GM23338 (cell line): Measurements from ENCODE around the gene PITHD1. TPM values are rescaled to one million over a fixed set of nuclear protein-coding genes. Genes with fewer than 3 reads are reported as not detected.
A peak's percentile ranks its signal among the peaks of the same experiment; 100 is the strongest.
"Not testable (repeated sequence)": the region's sequence is repeated elsewhere in the genome, so short reads cannot be mapped to it uniquely, and the experiment has no call there.

Source experiments
- ATAC-seq: fragments of 200-7000 bp; cut with Tn5 transposase; 3 replicates; pipeline ENCODE4 v1.9.1; 2020
- DNase-seq: peaks from one replicate; pipeline ENCODE4 v3.0.0-alpha.2; 2015; ENCODE audit warnings: low spot score
- H2AFZ ChIP-seq: fragments of 200-600 bp; sonication (generic); 2 replicates; pipeline ENCODE4 v1.8.0; 2016; ENCODE audit warnings: antibody characterized with exemption, mild to moderate bottlenecking, moderate library complexity
- H3F3A ChIP-seq: fragments of 200-600 bp; sonication (generic); replicated peaks from 2 replicates; pipeline ENCODE4 v1.8.0; 2017; ENCODE audit warnings: antibody characterized with exemption, mixed run types, low read depth
- H3K27ac ChIP-seq: fragments of 200-600 bp; sonication (generic); 2 replicates; pipeline ENCODE4 v1.6.1; 2016; ENCODE audit warnings: low read depth
- H3K27me3 ChIP-seq: fragments of 200-600 bp; sonication (generic); 2 replicates; pipeline ENCODE4 v1.8.0; 2016; ENCODE audit warnings: mild to moderate bottlenecking, mixed run types, moderate library complexity; ENCODE audit not compliant: insufficient read depth
- H3K36me3 ChIP-seq: fragments of 200-600 bp; sonication (generic); 2 replicates; pipeline ENCODE4 v1.8.0; 2016; ENCODE audit warnings: mild to moderate bottlenecking; ENCODE audit not compliant: insufficient read depth
- H3K4me1 ChIP-seq: fragments of 200-600 bp; sonication (generic); 2 replicates; pipeline ENCODE4 v1.8.0; 2016; ENCODE audit warnings: mild to moderate bottlenecking, moderate library complexity; ENCODE audit not compliant: insufficient read depth
- H3K4me2 ChIP-seq: fragments of 200-600 bp; sonication (generic); 2 replicates; pipeline ENCODE4 v1.7.1; 2017; ENCODE audit warnings: mixed run types
- H3K4me3 ChIP-seq: fragments of 200-600 bp; sonication (generic); 2 replicates; pipeline ENCODE4 v1.6.1; 2016; ENCODE audit warnings: mixed run types
- H3K79me2 ChIP-seq: fragments of 200-600 bp; sonication (generic); replicated peaks from 2 replicates; pipeline ENCODE4 v1.8.0; 2017; ENCODE audit warnings: mild to moderate bottlenecking; ENCODE audit not compliant: insufficient read depth
- H3K9me2 ChIP-seq: fragments of 200-600 bp; sonication (generic); 2 replicates; pipeline ENCODE4 v1.8.0; 2017; ENCODE audit not compliant: insufficient read depth
- H4K20me1 ChIP-seq: fragments of 200-600 bp; sonication (generic); replicated peaks from 2 replicates; pipeline ENCODE4 v1.8.0; 2017; ENCODE audit warnings: mild to moderate bottlenecking; ENCODE audit not compliant: insufficient read depth
- H3K27ac Mint-ChIP-seq: 2 replicates; pipeline ENCODE4 v1.8.0; 2020; ENCODE audit warnings: inconsistent platforms, mild to moderate bottlenecking, moderate library complexity, mixed read lengths
- H3K27me3 Mint-ChIP-seq: 3 replicates; pipeline ENCODE4 v1.8.0; 2022; ENCODE audit warnings: low read depth, mild to moderate bottlenecking, moderate library complexity, mixed read lengths, inconsistent platforms; ENCODE audit not compliant: insufficient read depth, poor library complexity
- H3K36me3 Mint-ChIP-seq: 3 replicates; pipeline ENCODE4 v1.8.0; 2021; ENCODE audit warnings: low read depth, mild to moderate bottlenecking, inconsistent platforms, moderate library complexity, mixed read lengths
- H3K4me1 Mint-ChIP-seq: 3 replicates; pipeline ENCODE4 v1.8.0; 2020; ENCODE audit warnings: mild to moderate bottlenecking, inconsistent platforms, mixed read lengths
- H3K4me3 Mint-ChIP-seq: 3 replicates; pipeline ENCODE4 v1.8.0; 2021; ENCODE audit warnings: moderate library complexity, mild to moderate bottlenecking, inconsistent platforms, mixed read lengths
- H3K9me3 Mint-ChIP-seq: 3 replicates; pipeline ENCODE4 v1.8.0; 2020; ENCODE audit warnings: moderate library complexity, mild to moderate bottlenecking, inconsistent platforms, mixed read lengths
- polyA plus RNA-seq: library from polyadenylated mRNA; unstranded; fragments of >200 nt; fragmentation: Nextera tagmentation; extraction: Ambion mirVana; gene quantifications from 2 replicates; pipeline ENCODE4 v1.2.1, GENCODE V29; 2016
- total RNA-seq: library from RNA; depleted of rRNA; stranded (reverse); fragments of >200 nt; shearing (Covaris generic); gene quantifications from 2 replicates; pipeline ENCODE4 v1.2.3, GENCODE V29; 2014
- TF ChIP-seq, protein P1 (sequence below): IDR thresholded peaks from one replicate; pipeline ENCODE4 v1.6.1; 2018; ENCODE audit warnings: antibody characterized with exemption; ENCODE audit not compliant: unreplicated experiment

The PITHD1 gene
- total and polyA plus RNA-seq, 2 experiments from 2014 or later: 52.9 to 99.0 TPM

- H3K27me3 Mint-ChIP-seq: peaks cover 14% of the 10 kb centered on the region
- not testable (repeated sequence) for H3K27ac Mint-ChIP-seq, H3K36me3 ChIP-seq, H3K27ac ChIP-seq, H3F3A ChIP-seq, H3K27me3 ChIP-seq, H3K36me3 Mint-ChIP-seq, H4K20me1 ChIP-seq, ATAC-seq, H2AFZ ChIP-seq, H3K4me1 Mint-ChIP-seq, H3K79me2 ChIP-seq, H3K4me3 Mint-ChIP-seq, H3K4me2 ChIP-seq, H3K4me3 ChIP-seq, DNase-seq, H3K4me1 ChIP-seq, H3K9me2 ChIP-seq, H3K9me3 Mint-ChIP-seq
These were observed 48.4 kb downstream of the PITHD1 start for GRCh38 chr1:23826590-23826989.

DNA sequence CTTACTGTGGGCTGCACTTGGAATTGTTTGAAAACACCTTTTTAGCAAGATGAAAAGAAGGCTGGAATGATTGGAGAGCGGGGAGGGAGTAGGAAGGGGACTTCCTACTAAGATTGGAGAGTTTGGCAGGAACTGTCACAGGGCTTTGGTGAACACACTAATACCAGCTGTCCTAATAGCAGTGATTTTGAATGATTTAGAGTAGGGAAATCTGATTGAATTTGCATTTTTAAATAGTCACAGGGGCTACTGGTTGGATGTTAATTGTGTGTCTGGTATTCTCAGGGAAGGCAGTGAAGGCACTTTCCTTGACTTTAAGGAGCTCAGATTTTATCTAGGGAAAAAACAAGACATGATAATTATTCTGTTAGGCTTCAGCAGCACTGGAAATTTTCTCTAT is 49.5 kb downstream of the PITHD1 start:
- Histone ChIP-seq H3K27me3 (no peaks in the 10 kb centered on the region), H3F3A (0 out of 2 replicates have a peak, but pooled peaks cover 6% of the 10 kb centered on the region), H3K4me2 (no peak overlapping the region), H3K79me2 (no peaks in the 10 kb centered on the region; the same call in 1 of the 2 replicates), H3K4me3 (no peak overlapping the region), H3K36me3 (no peaks in the 10 kb centered on the region), H3K4me1 (peaks cover 7% of the 10 kb centered on the region), H4K20me1 (no peaks in the 10 kb centered on the region), H3K9me2 (no peaks in the 10 kb centered on the region), H2AFZ (no peak overlapping the region), H3K27ac (no peak overlapping the region)
- DNase-seq: no peak
- TF ChIP-seq, protein P1, sequence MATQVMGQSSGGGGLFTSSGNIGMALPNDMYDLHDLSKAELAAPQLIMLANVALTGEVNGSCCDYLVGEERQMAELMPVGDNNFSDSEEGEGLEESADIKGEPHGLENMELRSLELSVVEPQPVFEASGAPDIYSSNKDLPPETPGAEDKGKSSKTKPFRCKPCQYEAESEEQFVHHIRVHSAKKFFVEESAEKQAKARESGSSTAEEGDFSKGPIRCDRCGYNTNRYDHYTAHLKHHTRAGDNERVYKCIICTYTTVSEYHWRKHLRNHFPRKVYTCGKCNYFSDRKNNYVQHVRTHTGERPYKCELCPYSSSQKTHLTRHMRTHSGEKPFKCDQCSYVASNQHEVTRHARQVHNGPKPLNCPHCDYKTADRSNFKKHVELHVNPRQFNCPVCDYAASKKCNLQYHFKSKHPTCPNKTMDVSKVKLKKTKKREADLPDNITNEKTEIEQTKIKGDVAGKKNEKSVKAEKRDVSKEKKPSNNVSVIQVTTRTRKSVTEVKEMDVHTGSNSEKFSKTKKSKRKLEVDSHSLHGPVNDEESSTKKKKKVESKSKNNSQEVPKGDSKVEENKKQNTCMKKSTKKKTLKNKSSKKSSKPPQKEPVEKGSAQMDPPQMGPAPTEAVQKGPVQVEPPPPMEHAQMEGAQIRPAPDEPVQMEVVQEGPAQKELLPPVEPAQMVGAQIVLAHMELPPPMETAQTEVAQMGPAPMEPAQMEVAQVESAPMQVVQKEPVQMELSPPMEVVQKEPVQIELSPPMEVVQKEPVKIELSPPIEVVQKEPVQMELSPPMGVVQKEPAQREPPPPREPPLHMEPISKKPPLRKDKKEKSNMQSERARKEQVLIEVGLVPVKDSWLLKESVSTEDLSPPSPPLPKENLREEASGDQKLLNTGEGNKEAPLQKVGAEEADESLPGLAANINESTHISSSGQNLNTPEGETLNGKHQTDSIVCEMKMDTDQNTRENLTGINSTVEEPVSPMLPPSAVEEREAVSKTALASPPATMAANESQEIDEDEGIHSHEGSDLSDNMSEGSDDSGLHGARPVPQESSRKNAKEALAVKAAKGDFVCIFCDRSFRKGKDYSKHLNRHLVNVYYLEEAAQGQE: no peak
- ATAC-seq: no peak
- H3K4me1 Mint-ChIP-seq: peaks cover 3% of the 10 kb centered on the region; the same call in 2 of the 3 replicates
- peaks cover 14% of the 10 kb centered on the region for H3K27me3 Mint-ChIP-seq
- H3K9me3 Mint-ChIP-seq: no peaks in the 10 kb centered on the region
- no peak overlapping the region for H3K4me3 Mint-ChIP-seq
- H3K27ac Mint-ChIP-seq: no peak overlapping the region
- no peaks in the 10 kb centered on the region for H3K36me3 Mint-ChIP-seq

GRCh38 chr1:23834156-23834555 is 55.9 kb downstream of the PITHD1 start:
- H3K4me1 Mint-ChIP-seq, H4K20me1 ChIP-seq, H3K4me2 ChIP-seq, H3K9me2 ChIP-seq, H3K4me1 ChIP-seq, H3K79me2 ChIP-seq, H3K27ac ChIP-seq, H3F3A ChIP-seq, H3K36me3 ChIP-seq, H3K27ac Mint-ChIP-seq, H3K4me3 ChIP-seq, ATAC-seq, H3K27me3 Mint-ChIP-seq, DNase-seq, H3K9me3 Mint-ChIP-seq, H3K4me3 Mint-ChIP-seq, H3K36me3 Mint-ChIP-seq: not testable (repeated sequence)
- Histone ChIP-seq H2AFZ (0 out of 2 replicates have a peak overlapping the region, but pooled peaks have one; percentile 38), H3K27me3 (peaks cover 10% of the 10 kb centered on the region; the same call in 1 of the 2 replicates)
